Thyroid gland (tissue), 4 donors: ENCODE results near the gene CT45A10. TPM values are rescaled to one million over a fixed set of nuclear protein-coding genes. Genes with fewer than 3 reads are reported as not detected.
"Not testable (repeated sequence)": the region's sequence is repeated elsewhere in the genome, so short reads cannot be mapped to it uniquely, and the experiment has no call there.

Experiments
- DNase-seq, 2 donors: peaks; one replicate each; pipeline ENCODE4 v3.0.0-alpha.2; 2019
- H3K27ac ChIP-seq, 3 donors: fragments of 200-600 bp; sonication (generic); 1 replicate in 2 of 3; 2 replicates in 1 of 3; pipeline ENCODE4 v1.5.1; 2016 to 2019; ENCODE audit warnings: mild to moderate bottlenecking in 1 of 3, moderate library complexity in 1 of 3
- H3K27me3 ChIP-seq: fragments of 200-600 bp; sonication (generic); one replicate; pipeline ENCODE4 v1.5.1; 2019
- H3K36me3 ChIP-seq, 2 donors: fragments of 200-600 bp; sonication (generic); one replicate each; pipeline ENCODE4 v1.5.1; 2016 to 2019
- H3K4me1 ChIP-seq, 2 donors: fragments of 200-600 bp; sonication (generic); one replicate each; pipeline ENCODE4 v1.5.1; 2017 to 2019
- H3K4me3 ChIP-seq, 3 donors: fragments of 200-600 bp; sonication (generic); replicated peaks in 1 of 3; 1 replicate in 2 of 3; 2 replicates in 1 of 3; pipeline ENCODE4 v1.5.1; 2016; ENCODE audit warnings: mild to moderate bottlenecking in 1 of 3
- H3K9me3 ChIP-seq: fragments of 200-600 bp; sonication (generic); one replicate; pipeline ENCODE4 v1.5.1; 2017
- POLR2A ChIP-seq, 2 donors: fragments of 450-650 bp; IDR thresholded peaks; one replicate each; pipeline ENCODE4 v1.6.1; 2017; ENCODE audit warnings: antibody characterized with exemption in 2 of 2, mild to moderate bottlenecking in 2 of 2, moderate library complexity in 1 of 2
- WGBS, 2 donors: methylation state at CpG; one replicate each; pipeline ENCODE4 v1.1.5; 2017; 5-methylcytosine and 5-hydroxymethylcytosine counted together
- intact Hi-C: fragments of 100-400 bp; cut with DNase I; formaldehyde crosslinking; loops from one replicate; pipeline ENCODE4 v1.15.1; 2023
- total RNA-seq, 4 donors: library from RNA; depleted of rRNA; stranded (reverse); fragments of >200 nt; gene quantifications; one replicate each; pipeline ENCODE4 v1.2.3, GENCODE V29; 2016
- TF ChIP-seq, protein P1 (sequence below), 6 experiments: fragments of 200-600 bp in 3 of 6; fragments of 450-650 bp in 3 of 6; sonication (generic) in 3 of 6; IDR thresholded peaks; one replicate each; pipeline ENCODE4 v1.5.1; 2016 to 2019; ENCODE audit warnings: antibody characterized with exemption in 6 of 6, mild to moderate bottlenecking in 2 of 6, inconsistent platforms in 1 of 6, moderate library complexity in 1 of 6

Gene CT45A10
- total RNA-seq, 4 donors from 2014 or later, result not detected

DNA sequence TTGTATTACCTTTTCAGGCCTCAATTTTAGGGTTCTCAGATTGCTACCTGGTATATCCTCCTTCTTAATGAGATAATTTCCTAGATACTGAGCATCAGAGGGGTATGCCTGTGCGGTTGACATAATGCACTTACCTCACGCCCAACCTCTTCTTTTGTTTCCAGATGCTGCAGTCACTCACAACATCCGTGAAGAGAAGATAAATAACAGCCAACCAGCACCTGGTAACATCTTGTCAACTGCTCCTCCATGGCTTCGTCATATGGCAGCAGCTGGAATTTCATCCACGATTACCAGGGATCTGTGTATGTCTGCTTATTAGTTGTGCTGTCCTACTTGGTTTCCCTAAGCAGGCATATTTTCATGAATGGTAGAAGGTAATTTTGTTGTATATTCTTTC, 17.0 kb upstream of the CT45A10 start:
- WGBS, 2 donors, result 77 to 86% methylated on average over 5 of the region's 5 CpGs
- TF ChIP-seq, protein P1, sequence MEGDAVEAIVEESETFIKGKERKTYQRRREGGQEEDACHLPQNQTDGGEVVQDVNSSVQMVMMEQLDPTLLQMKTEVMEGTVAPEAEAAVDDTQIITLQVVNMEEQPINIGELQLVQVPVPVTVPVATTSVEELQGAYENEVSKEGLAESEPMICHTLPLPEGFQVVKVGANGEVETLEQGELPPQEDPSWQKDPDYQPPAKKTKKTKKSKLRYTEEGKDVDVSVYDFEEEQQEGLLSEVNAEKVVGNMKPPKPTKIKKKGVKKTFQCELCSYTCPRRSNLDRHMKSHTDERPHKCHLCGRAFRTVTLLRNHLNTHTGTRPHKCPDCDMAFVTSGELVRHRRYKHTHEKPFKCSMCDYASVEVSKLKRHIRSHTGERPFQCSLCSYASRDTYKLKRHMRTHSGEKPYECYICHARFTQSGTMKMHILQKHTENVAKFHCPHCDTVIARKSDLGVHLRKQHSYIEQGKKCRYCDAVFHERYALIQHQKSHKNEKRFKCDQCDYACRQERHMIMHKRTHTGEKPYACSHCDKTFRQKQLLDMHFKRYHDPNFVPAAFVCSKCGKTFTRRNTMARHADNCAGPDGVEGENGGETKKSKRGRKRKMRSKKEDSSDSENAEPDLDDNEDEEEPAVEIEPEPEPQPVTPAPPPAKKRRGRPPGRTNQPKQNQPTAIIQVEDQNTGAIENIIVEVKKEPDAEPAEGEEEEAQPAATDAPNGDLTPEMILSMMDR (IDR thresholded peaks at IDR 0.05), result no peak
- TF ChIP-seq POLR2A (IDR thresholded peaks at IDR 0.05), result no peak
- no peaks in the 10 kb centered on the region for H3K4me1 ChIP-seq
- intact Hi-C loops, result no loop called here
- DNase-seq, result no peak
- no peaks in the 10 kb centered on the region for H3K27me3 ChIP-seq
- no peaks in the 10 kb centered on the region for H3K36me3 ChIP-seq
- H3K9me3 ChIP-seq, result no peaks in the 10 kb centered on the region
- no peak overlapping the region for H3K4me3 ChIP-seq
- H3K27ac ChIP-seq, result no peak overlapping the region

DNA sequence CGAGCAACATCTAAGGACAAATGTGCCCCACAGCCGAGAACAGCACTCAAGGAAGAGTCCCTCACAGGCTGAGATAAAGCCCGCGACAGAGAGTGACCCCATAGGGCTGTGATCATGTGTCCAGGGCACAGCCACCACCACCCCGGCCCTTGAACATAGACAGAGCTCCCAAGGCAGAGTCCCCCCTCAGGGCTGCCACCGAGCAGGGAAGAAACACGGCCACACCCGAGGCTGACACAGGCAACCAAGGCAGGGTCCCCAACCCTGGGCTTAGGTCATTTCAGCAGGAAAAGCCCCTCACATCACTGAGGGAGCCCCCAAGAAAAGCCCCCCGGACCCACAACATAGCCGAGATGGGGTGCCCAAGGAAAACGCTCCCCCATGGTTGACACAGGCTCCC, 463 bp downstream of the CT45A10 start:
- intact Hi-C loops, result no loop called here
- TF ChIP-seq, protein P1 (IDR thresholded peaks at IDR 0.05), result no peak
- TF ChIP-seq POLR2A (IDR thresholded peaks at IDR 0.05), result no peak
- no peak for DNase-seq

DNA sequence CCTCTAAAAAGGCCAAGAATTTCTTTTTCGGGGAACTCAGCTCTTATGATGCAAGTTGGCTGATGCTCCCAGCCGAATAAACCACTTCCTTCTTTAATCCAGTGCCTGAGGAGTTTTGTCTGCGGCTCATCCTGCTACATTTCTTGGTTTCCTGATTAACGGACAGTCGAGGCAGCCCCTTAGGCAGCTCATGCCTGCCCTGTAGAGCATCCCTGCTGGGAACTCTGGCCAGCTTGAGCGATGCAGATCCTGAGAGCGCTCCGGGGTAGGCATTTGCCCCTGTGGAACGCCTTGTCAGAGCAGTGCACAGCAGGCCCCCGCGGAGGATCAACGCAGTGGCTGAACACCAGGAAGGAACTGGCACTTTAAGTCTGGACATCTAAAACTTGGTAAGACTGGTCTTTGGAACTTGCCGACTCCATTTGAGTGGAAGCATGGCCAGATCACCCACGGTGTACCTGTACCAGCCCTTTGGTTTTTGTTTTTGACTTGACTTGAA, 3.1 kb downstream of the CT45A10 start:
- H3K4me1 ChIP-seq, result no peaks in the 10 kb centered on the region
- H3K36me3 ChIP-seq, result no peaks in the 10 kb centered on the region
- H3K27ac ChIP-seq, result no peak overlapping the region
- no peaks in the 10 kb centered on the region for H3K9me3 ChIP-seq
- no peaks in the 10 kb centered on the region for H3K27me3 ChIP-seq
- H3K4me3 ChIP-seq, result no peak overlapping the region
- DNase-seq, result no peak
- no peak for TF ChIP-seq POLR2A (IDR thresholded peaks at IDR 0.05)
- TF ChIP-seq, protein P1 (IDR thresholded peaks at IDR 0.05), result no peak
- intact Hi-C loops, result no loop called here
- WGBS, 2 donors, result 89 to 91% methylated on average over 6 to 11 of the region's 14 CpGs

More for the DNA sequence above, 463 bp downstream of the CT45A10 start:
- no peaks in the 10 kb centered on the region for H3K27me3 ChIP-seq
- no peaks in the 10 kb centered on the region for H3K4me1 ChIP-seq
- no peak overlapping the region for H3K4me3 ChIP-seq
- 80 to 97% methylated on average over 3 to 6 of the region's 11 CpGs for WGBS, 2 donors
- H3K36me3 ChIP-seq, result no peaks in the 10 kb centered on the region
- H3K9me3 ChIP-seq, result no peaks in the 10 kb centered on the region
- no peak overlapping the region for H3K27ac ChIP-seq

DNA sequence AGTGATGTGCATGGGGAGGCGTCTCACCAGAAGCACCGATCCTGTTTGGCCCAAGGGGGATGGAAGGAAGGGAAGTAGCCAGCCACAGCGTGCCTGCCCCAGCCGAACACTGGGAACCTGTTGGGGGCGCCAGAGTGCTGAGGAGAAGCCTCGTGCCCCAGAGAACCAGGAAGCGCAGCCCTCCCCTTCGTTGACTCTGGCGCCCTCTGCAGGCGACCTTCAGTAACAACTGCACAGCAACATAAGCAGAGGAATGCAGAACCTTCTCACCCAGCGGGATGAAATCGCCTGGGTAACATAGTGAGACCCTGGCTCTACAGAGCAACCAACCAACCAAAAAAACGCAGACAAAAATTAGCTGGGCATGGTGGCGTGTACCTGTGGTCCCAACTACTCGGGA, 4.3 kb downstream of the CT45A10 start:
- 86 to 94% methylated on average over 4 to 5 of the region's 15 CpGs for WGBS, 2 donors
- H3K27me3 ChIP-seq, intact Hi-C loops, H3K9me3 ChIP-seq, H3K27ac ChIP-seq, H3K4me3 ChIP-seq, H3K36me3 ChIP-seq, DNase-seq, H3K4me1 ChIP-seq: not testable (repeated sequence)

DNA sequence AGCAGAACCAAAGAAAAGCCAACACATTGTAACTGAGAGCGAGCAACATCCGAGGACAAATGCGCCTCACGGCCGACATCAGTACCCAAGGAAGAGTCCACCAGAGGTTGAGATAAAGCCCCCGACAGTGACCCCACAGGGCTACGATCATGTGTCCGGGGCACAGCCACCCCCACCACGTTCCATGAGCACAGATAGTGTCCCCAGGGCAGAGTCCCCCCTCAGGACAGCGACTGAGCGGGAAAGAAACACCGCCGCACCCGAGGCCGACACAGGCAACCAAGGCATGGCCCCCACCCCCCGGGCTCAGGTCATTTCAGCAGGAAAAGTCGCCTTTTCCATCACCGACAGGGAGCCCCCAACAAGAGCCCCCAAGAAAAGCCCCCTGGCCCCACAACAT, 5.0 kb downstream of the CT45A10 start:
- H3K9me3 ChIP-seq, H3K4me3 ChIP-seq, H3K4me1 ChIP-seq, H3K27ac ChIP-seq, DNase-seq, H3K27me3 ChIP-seq, intact Hi-C loops, H3K36me3 ChIP-seq: not testable (repeated sequence)
- 91 to 92% methylated on average over 8 to 9 of the region's 18 CpGs for WGBS, 2 donors

GRCh38 chrX:135882741-135883140, 10.5 kb downstream of the CT45A10 start:
- H3K36me3 ChIP-seq, H3K4me3 ChIP-seq, H3K4me1 ChIP-seq, H3K27me3 ChIP-seq, H3K27ac ChIP-seq, intact Hi-C loops, H3K9me3 ChIP-seq, DNase-seq: not testable (repeated sequence)
- 63 to 69% methylated on average over 4 to 5 of the region's 5 CpGs for WGBS, 2 donors

DNA sequence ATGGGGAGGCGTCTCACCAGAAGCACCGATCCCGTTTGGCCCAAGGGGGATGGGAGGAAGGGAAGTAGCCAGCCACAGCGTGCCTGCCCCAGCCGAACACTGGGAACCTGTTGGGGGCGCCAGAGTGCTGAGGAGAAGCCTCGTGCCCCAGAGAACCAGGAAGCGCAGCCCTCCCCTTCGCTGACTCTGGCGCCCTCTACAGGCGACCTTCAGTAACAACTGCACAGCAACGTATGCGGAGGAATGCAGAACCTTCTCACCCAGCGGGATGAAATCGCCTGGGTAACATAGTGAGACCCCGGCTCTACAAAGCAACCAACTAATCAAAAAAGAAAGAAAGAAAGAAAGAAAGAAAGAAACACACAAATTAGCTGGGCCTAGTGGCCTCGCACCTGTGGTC, 21.5 kb downstream of the CT45A10 start, which contains the start of gene CT45A9:
TSS of gene CT45A9 (minus strand) at position 101 of the 400 bp plus-strand sequence. CDS start 3,751 bp downstream, outside the sequence.
- H3K27ac ChIP-seq, H3K36me3 ChIP-seq, intact Hi-C loops, H3K27me3 ChIP-seq, DNase-seq, H3K4me1 ChIP-seq, H3K4me3 ChIP-seq, H3K9me3 ChIP-seq: not testable (repeated sequence)
- WGBS, 2 donors, result no CpG with 5 or more reads among the region's 17 CpGs

DNA sequence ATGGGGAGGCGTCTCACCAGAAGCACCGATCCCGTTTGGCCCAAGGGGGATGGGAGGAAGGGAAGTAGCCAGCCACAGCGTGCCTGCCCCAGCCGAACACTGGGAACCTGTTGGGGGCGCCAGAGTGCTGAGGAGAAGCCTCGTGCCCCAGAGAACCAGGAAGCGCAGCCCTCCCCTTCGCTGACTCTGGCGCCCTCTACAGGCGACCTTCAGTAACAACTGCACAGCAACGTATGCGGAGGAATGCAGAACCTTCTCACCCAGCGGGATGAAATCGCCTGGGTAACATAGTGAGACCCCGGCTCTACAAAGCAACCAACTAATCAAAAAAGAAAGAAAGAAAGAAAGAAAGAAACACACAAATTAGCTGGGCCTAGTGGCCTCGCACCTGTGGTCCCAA, 38.8 kb downstream of the CT45A10 start, which contains the start of gene CT45A8:
TSS of gene CT45A8 (minus strand) at position 101 of the 400 bp plus-strand sequence. CDS start 3,755 bp downstream, outside the sequence.
- H3K36me3 ChIP-seq, H3K27ac ChIP-seq, DNase-seq, H3K4me3 ChIP-seq, H3K4me1 ChIP-seq, intact Hi-C loops, H3K9me3 ChIP-seq, H3K27me3 ChIP-seq: not testable (repeated sequence)
- no CpG with 5 or more reads among the region's 17 CpGs for WGBS, 2 donors

DNA sequence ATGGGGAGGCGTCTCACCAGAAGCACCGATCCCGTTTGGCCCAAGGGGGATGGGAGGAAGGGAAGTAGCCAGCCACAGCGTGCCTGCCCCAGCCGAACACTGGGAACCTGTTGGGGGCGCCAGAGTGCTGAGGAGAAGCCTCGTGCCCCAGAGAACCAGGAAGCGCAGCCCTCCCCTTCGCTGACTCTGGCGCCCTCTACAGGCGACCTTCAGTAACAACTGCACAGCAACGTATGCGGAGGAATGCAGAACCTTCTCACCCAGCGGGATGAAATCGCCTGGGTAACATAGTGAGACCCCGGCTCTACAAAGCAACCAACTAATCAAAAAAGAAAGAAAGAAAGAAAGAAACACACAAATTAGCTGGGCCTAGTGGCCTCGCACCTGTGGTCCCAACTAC, 56.1 kb downstream of the CT45A10 start, which contains the start of gene CT45A7:
TSS of gene CT45A7 (minus strand) at position 101 of the 400 bp plus-strand sequence. CDS start 3,747 bp downstream, outside the sequence.
- DNase-seq, result not testable (repeated sequence)
- no CpG with 5 or more reads among the region's 17 CpGs for WGBS, 2 donors

More for the DNA sequence above, 56.1 kb downstream of the CT45A10 start, which contains the start of gene CT45A7:
- H3K4me1 ChIP-seq, H3K36me3 ChIP-seq, H3K4me3 ChIP-seq, intact Hi-C loops, H3K27me3 ChIP-seq, H3K27ac ChIP-seq, H3K9me3 ChIP-seq: not testable (repeated sequence)
